Bronchial epithelial cell (primary cell): ENCODE data around the gene GTF3C4. TPM values are rescaled to one million over a fixed set of nuclear protein-coding genes. Genes with fewer than 3 reads are reported as not detected.
"Not testable (repeated sequence)": the region's sequence is repeated elsewhere in the genome, so short reads cannot be mapped to it uniquely, and the experiment has no call there.

ENCODE experiments used
- DNase-seq: peaks from one replicate; pipeline ENCODE4 v3.0.0-alpha.2; 2010; ENCODE audit warnings: low read depth
- FAIRE-seq: peaks from 2 replicates; lab custom pipeline; 2011; peaks lifted over from hg19 to GRCh38; lab: Jason Lieb, UNC
- H3K27me3 ChIP-seq: 2 replicates; pipeline ENCODE4 v1.5.1; 2011; ENCODE audit warnings: low read length; ENCODE audit not compliant: control insufficient read depth, insufficient read depth
- H3K36me3 ChIP-seq: 2 replicates; pipeline ENCODE4 v1.5.1; 2011; ENCODE audit warnings: low read length; ENCODE audit not compliant: control insufficient read depth, insufficient read depth
- H3K4me3 ChIP-seq: 2 replicates; pipeline ENCODE4 v1.5.1; 2011; ENCODE audit warnings: mild to moderate bottlenecking, low read depth, low read length, control low read depth
- total RNA-seq: library from RNA; depleted of rRNA; stranded (reverse); fragments of >200 nt; gene quantifications from 2 replicates; pipeline ENCODE4 v1.2.1, GENCODE V29; 2014
- TF ChIP-seq, protein P1 (sequence below): IDR thresholded peaks from 2 replicates; pipeline ENCODE4 v1.5.1; 2011; ENCODE audit warnings: mild to moderate bottlenecking, moderate library complexity, low read length, control low read depth, inconsistent platforms; ENCODE audit not compliant: insufficient read depth, severe bottlenecking

GTF3C4 gene
- total RNA-seq, 1 donor from 2014 or later: 9.5 TPM

DNA sequence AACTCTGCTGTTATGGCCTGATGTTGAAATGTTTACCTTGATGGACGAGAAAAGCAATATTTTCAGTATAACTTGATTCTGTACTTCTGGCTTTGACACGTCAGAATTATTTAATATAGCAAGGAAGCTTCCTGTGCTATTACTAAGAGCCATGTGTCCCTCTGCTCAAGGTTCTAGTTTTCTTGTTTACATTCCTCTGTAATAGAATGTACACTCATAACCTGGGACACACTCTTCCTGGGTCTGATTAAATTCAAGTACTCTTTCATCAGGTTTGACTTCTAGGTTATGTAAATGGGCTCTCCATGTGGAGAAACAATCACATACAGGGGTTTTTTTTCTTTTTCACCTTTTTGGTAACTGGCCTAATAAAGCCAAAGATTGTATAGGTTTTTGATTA lies 33.1 kb downstream of the GTF3C4 start:
- TF ChIP-seq, protein P1, sequence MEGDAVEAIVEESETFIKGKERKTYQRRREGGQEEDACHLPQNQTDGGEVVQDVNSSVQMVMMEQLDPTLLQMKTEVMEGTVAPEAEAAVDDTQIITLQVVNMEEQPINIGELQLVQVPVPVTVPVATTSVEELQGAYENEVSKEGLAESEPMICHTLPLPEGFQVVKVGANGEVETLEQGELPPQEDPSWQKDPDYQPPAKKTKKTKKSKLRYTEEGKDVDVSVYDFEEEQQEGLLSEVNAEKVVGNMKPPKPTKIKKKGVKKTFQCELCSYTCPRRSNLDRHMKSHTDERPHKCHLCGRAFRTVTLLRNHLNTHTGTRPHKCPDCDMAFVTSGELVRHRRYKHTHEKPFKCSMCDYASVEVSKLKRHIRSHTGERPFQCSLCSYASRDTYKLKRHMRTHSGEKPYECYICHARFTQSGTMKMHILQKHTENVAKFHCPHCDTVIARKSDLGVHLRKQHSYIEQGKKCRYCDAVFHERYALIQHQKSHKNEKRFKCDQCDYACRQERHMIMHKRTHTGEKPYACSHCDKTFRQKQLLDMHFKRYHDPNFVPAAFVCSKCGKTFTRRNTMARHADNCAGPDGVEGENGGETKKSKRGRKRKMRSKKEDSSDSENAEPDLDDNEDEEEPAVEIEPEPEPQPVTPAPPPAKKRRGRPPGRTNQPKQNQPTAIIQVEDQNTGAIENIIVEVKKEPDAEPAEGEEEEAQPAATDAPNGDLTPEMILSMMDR: no peak
- Histone ChIP-seq H3K36me3 (no peaks in the 10 kb centered on the region), H3K27me3 (no peaks in the 10 kb centered on the region), H3K4me3 (no peak overlapping the region)
- DNase-seq: peak; percentile 85
- no peak for FAIRE-seq

DNA sequence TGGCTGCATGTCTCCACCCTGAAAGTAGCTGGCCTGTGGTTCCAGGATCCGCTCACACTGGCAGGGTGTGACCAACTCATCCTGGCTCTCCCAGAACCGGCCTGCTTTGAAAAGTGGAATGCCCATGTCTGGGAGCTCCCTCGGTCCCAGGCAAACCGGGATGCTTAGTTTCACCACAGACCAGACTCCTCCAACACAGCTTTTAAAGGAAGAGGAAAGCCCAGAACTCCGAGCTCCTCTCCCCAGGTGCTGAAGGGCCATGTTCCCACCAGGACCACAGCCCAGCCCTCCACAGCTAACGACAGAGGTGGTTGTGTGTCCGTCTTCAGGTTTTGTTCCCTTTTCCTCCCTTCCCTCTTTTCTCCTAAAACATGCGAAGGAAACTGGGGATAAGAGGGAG lies 38.0 kb downstream of the GTF3C4 start:
- Histone ChIP-seq H3K36me3 (no peaks in the 10 kb centered on the region), H3K27me3 (no peaks in the 10 kb centered on the region), H3K4me3 (no peak overlapping the region)
- TF ChIP-seq, protein P1: no peak
- DNase-seq: no peak
- FAIRE-seq: no peak

DNA sequence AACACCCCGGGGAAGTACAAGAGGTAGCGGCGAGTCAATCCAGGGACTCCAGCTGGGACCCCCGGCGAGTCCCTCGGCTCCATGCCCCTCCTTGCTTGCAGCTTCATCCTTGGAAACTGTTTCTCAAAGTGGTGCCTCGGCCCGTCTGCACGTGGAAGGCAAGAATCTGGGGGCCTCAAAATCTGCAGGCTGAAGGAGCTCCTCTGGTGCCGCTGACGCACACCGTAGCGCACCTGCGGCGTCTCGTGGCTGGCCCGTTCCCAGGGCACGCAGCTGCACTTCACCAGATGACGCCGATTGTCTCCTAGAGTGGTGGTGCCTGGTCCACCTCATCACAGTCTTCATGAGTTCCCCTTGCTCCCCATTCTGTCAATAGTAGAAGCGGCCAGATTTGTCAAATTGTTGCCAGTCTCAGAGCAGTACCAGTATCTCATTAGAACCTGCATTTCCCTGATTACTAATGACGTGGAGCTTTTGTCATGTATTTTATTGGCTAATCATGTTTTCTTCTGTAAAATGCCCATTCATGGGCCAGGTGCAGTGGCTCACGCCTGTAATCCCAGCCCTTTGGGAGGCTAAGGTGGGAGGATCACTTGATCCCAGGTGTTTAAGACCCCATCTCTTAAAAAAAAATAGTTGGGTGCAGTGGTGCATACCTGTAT lies 38.6 kb downstream of the GTF3C4 start:
- FAIRE-seq: no peak

DNA sequence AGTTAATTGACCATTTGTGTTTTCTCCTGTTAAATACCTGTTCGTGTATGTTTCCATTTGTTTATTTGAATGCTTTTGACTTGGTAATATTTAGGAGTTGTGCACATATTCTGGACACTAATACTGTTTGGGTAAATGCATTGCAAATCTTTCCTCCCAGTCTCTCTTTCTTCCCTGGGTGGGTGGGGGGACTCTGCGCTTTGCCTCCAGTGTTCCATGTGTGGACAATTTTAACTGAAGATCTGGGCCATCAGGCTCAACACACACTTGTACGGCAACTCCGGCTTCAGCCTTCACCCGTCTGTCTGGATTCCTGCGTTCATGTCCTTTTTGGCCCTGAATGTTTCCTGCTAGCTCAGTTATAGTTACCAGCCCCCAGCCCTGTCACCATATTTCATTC lies 40.1 kb downstream of the GTF3C4 start:
- no peak for FAIRE-seq
- TF ChIP-seq, protein P1: no peak
- Histone ChIP-seq H3K4me3 (no peak overlapping the region), H3K27me3 (no peaks in the 10 kb centered on the region), H3K36me3 (no peaks in the 10 kb centered on the region)
- DNase-seq: no peak

More for the DNA sequence above, 38.6 kb downstream of the GTF3C4 start:
- no peak overlapping the region for H3K4me3 ChIP-seq
- no peaks in the 10 kb centered on the region for H3K27me3 ChIP-seq
- TF ChIP-seq, protein P1: no peak
- H3K36me3 ChIP-seq: no peaks in the 10 kb centered on the region
- DNase-seq: no peak

DNA sequence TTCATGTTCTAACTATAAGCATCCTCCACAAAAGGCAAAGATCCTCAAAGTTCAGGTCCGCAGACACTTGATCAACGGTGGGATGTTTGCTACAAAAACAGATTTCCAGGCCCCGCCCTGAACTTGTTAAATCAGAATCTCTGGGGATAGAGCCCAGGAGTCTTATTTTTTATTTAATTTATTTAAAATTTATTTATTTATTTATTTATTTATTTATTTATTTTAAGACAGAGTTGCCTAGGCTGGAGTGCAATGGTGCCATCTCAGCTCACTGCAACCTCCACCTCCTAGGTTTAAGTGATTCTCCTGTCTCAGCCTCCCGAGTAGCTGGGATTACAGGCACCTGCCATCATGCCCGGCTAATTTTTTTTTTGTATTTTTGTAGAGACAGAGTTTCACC lies 40.9 kb downstream of the GTF3C4 start:
- H3K27me3 ChIP-seq, FAIRE-seq, H3K36me3 ChIP-seq, DNase-seq, H3K4me3 ChIP-seq: not testable (repeated sequence)

DNA sequence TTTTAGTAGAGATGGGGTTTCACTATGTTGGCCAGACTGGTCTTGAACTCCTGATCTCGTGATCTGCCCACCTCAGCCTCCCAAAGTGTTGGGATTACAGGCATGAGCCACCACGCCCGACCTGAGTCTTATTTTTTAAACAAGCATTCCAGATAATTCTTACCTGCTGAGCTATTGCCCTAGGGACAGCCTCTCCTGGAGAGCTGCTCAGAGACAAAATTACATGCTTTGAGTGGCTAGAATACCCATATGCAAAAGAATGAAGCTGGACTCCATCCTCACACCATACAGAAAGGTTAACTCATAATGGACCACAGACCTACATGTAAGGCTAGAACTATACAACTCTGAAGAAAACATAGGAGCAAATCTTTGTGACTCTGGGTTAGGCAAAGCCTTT lies 41.6 kb downstream of the GTF3C4 start:
- DNase-seq (no peak), FAIRE-seq (no peak)
- H3K4me3 ChIP-seq: no peak overlapping the region
- no peaks in the 10 kb centered on the region for H3K27me3 ChIP-seq
- no peaks in the 10 kb centered on the region for H3K36me3 ChIP-seq
- TF ChIP-seq, protein P1: no peak
